C4-2B (cell line): ENCODE measurements around the gene RIIAD1.

Experiments used
- ZFX ChIP-seq: fragments of 450-650 bp; IDR thresholded peaks from 2 replicates; pipeline ENCODE4 v1.6.1; 2017
- TF ChIP-seq, protein P1 (sequence below): fragments of 450-650 bp; conservative IDR thresholded peaks from 2 replicates; pipeline ENCODE4 v1.5.1; 2017; ENCODE audit warnings: mild to moderate bottlenecking

DNA sequence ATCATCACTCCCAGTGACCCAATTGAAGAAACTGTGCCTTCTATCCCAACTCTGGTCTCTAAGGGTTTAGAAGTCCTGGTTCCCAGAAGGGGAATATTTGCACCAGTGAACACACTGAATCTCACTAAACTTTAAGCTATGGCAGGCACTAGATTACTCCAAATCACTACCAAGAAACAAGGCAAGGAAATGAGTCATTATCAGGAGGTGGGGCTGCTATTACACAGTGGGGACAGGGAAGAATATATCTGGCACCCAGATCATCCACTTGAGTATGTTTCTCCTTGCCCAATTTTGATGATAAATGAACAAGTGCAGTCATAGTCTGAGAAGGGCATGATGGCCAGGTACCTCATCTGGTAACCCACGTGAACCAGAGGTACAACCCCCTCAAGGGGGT, 35.0 kb downstream of the RIIAD1 start:
- TF ChIP-seq, protein P1, sequence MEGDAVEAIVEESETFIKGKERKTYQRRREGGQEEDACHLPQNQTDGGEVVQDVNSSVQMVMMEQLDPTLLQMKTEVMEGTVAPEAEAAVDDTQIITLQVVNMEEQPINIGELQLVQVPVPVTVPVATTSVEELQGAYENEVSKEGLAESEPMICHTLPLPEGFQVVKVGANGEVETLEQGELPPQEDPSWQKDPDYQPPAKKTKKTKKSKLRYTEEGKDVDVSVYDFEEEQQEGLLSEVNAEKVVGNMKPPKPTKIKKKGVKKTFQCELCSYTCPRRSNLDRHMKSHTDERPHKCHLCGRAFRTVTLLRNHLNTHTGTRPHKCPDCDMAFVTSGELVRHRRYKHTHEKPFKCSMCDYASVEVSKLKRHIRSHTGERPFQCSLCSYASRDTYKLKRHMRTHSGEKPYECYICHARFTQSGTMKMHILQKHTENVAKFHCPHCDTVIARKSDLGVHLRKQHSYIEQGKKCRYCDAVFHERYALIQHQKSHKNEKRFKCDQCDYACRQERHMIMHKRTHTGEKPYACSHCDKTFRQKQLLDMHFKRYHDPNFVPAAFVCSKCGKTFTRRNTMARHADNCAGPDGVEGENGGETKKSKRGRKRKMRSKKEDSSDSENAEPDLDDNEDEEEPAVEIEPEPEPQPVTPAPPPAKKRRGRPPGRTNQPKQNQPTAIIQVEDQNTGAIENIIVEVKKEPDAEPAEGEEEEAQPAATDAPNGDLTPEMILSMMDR, result no peak
- no peak for TF ChIP-seq ZFX
